MCF 10A (cell line): ENCODE measurements around the gene NEK10. TPM values are rescaled to one million over a fixed set of nuclear protein-coding genes. Genes with fewer than 3 reads are reported as not detected.

Source experiments
- BruUV-seq: library from RNA; stranded (reverse); fragments of 400-500 nt; replicated peaks from 2 replicates; lab custom pipeline; 2021; lab: Mats Ljungman, UMichigan
- CTCF ChIA-PET: fragments of 300-600 bp; sonication (Branson Sonifier 250); formaldehyde crosslinking; extraction: SDS; loops from one replicate; lab custom pipeline; 2021; ENCODE audit warnings: antibody characterized with exemption, inconsistent platforms; lab: Yijun Ruan, JAX
- POLR2A ChIA-PET: fragments of 300-600, 350-650 bp; sonication (Branson Sonifier 250); formaldehyde crosslinking; extraction: SDS; loops from one replicate; lab custom pipeline; 2020; ENCODE audit warnings: antibody characterized with exemption, inconsistent platforms; lab: Yijun Ruan, JAX
- DNase-seq: peaks from one replicate; pipeline ENCODE4 v3.0.0-alpha.2; 2018; ENCODE audit not compliant: unreplicated experiment
- H3K27ac Mint-ChIP-seq: one replicate; pipeline ENCODE4 v1.8.0; 2022; ENCODE audit warnings: mild to moderate bottlenecking, low read depth, mixed read lengths; ENCODE audit not compliant: unreplicated experiment
- H3K27me3 Mint-ChIP-seq: one replicate; pipeline ENCODE4 v1.8.0; 2022; ENCODE audit warnings: mixed read lengths; ENCODE audit not compliant: insufficient read depth, unreplicated experiment
- H3K36me3 Mint-ChIP-seq: one replicate; pipeline ENCODE4 v1.8.0; 2022; ENCODE audit warnings: mild to moderate bottlenecking, moderate library complexity, mixed read lengths; ENCODE audit not compliant: insufficient read depth, unreplicated experiment
- H3K4me1 Mint-ChIP-seq: one replicate; pipeline ENCODE4 v1.8.0; 2022; ENCODE audit warnings: mixed read lengths; ENCODE audit not compliant: insufficient read depth, unreplicated experiment
- H3K4me3 Mint-ChIP-seq: one replicate; pipeline ENCODE4 v1.8.0; 2022; ENCODE audit warnings: mild to moderate bottlenecking, moderate library complexity, mixed read lengths; ENCODE audit not compliant: unreplicated experiment
- H3K9me3 Mint-ChIP-seq: one replicate; pipeline ENCODE4 v1.8.0; 2022; ENCODE audit warnings: mixed read lengths; ENCODE audit not compliant: unreplicated experiment
- CTCF ChIP-seq: fragments of 200-600 bp; IDR thresholded peaks from one replicate; pipeline ENCODE4 v1.8.0; 2022; ENCODE audit warnings: antibody characterized with exemption, mild to moderate bottlenecking; ENCODE audit not compliant: unreplicated experiment
- intact Hi-C: fragments of 100-400 bp; cut with micrococcal nuclease; formaldehyde crosslinking; loops from 2 replicates; pipeline ENCODE4 v1.14.1; 2022
- total RNA-seq: library from RNA; stranded (reverse); gene quantifications from 2 replicates; pipeline ENCODE4 v1.2.3, GENCODE V29; 2022

Gene NEK10
- total RNA-seq, 1 experiment from 2014 or later = 0.44 TPM

DNA sequence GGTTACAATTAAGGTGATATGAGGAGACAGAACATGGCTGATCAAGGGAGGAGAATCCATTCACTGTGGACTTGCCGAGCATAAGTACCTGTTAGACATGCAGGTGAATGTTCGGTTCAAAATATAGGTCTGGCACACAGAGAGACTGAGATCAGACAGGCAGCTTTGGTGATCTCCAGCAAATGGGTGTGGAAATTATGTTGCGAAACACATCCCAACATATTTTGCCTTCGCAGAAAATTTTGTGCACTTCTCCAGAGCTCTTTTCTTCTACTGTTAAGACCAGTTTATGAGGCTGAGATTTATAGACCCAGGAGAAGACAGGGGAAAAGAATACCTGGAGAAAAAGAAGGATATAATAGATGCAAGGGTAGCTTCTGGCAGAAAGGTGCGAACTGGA, 183.2 kb downstream of the NEK10 start:
- Mint-ChIP-seq H3K27me3 (no peaks in the 10 kb centered on the region), H3K9me3 (peaks cover 6% of the 10 kb centered on the region), H3K4me1 (peaks cover 6% of the 10 kb centered on the region), H3K4me3 (no peak overlapping the region), H3K27ac (no peak overlapping the region), H3K36me3 (no peaks in the 10 kb centered on the region)
- no TSS peak for BruUV-seq
- intact Hi-C loops = no loop called here
- no peak for TF ChIP-seq CTCF
- CTCF ChIA-PET = interaction anchor here (1.4 kb wide), 2 partner anchors 51 to 68 kb away, joined by 3 to 5 read pairs; no protein-coding TSS in a partner anchor
- no peak for DNase-seq
- POLR2A ChIA-PET = no interaction called here

GRCh38 chr3:27185231-27185989, 183.8 kb downstream of the NEK10 start:
- CTCF ChIA-PET = interaction anchor here (1.4 kb wide), 2 partner anchors 51 to 68 kb away, joined by 3 to 5 read pairs; no protein-coding TSS in a partner anchor
- Mint-ChIP-seq H3K27me3 (no peaks in the 10 kb centered on the region), H3K4me1 (peaks cover 6% of the 10 kb centered on the region), H3K4me3 (no peak overlapping the region), H3K27ac (no peak overlapping the region), H3K36me3 (no peaks in the 10 kb centered on the region), H3K9me3 (peaks cover 6% of the 10 kb centered on the region)
- no peak for DNase-seq
- intact Hi-C loops = no loop called here
- no TSS peak for BruUV-seq
- no peak for TF ChIP-seq CTCF
- POLR2A ChIA-PET = no interaction called here

DNA sequence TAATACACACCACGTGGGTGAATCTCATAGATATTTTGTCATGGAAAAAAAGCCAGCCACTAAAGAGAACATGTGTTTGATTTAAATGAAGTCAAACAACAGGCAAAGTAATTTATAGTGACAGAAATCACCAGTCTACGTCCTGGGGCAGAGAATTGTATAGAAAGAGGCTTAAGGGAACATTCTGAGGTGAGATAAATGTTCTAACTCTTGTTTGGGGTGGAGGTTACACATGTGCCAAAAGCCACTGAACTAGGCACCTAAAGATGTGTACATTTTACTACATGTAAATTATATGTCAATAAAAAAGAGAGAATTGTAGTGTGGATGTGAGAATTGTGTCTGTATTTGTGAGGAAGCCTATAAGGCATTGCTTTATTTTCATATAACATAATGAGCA, 184.9 kb downstream of the NEK10 start:
- Mint-ChIP-seq H3K4me3 (no peak overlapping the region), H3K9me3 (peaks cover 6% of the 10 kb centered on the region), H3K36me3 (no peaks in the 10 kb centered on the region), H3K4me1 (peaks cover 6% of the 10 kb centered on the region), H3K27me3 (no peaks in the 10 kb centered on the region), H3K27ac (no peak overlapping the region)
- TF ChIP-seq CTCF = no peak
- DNase-seq = no peak
- intact Hi-C loops = no loop called here
- ChIA-PET CTCF (no interaction called here), POLR2A (no interaction called here)
- BruUV-seq = no TSS peak

GRCh38 chr3:27176256-27176655, 192.9 kb downstream of the NEK10 start:
- H3K4me3 Mint-ChIP-seq = no peak overlapping the region
- H3K27me3 Mint-ChIP-seq = no peaks in the 10 kb centered on the region
- ChIA-PET POLR2A (no interaction called here), CTCF (no interaction called here)
- no peaks in the 10 kb centered on the region for H3K9me3 Mint-ChIP-seq
- no TSS peak for BruUV-seq
- DNase-seq = no peak
- no peaks in the 10 kb centered on the region for H3K36me3 Mint-ChIP-seq
- no peak overlapping the region for H3K27ac Mint-ChIP-seq
- intact Hi-C loops = no loop called here
- no peaks in the 10 kb centered on the region for H3K4me1 Mint-ChIP-seq
- TF ChIP-seq CTCF = no peak
